HFF-Myc (cell line): ENCODE results near the gene TMEM213.

Source experiments
- DNase-seq: peaks from one replicate; pipeline ENCODE4 v3.0.0-alpha.2; 2011; ENCODE audit warnings: low read depth; ENCODE audit errors: extremely low read depth
- H3K4me3 ChIP-seq: replicated peaks from 2 replicates; pipeline ENCODE4 v1.5.1; 2011; ENCODE audit warnings: low read depth, mild to moderate bottlenecking, control low read depth, low read length
- TF ChIP-seq, protein P1 (sequence below): IDR thresholded peaks from 2 replicates; pipeline ENCODE4 v1.5.1; 2012; ENCODE audit warnings: mild to moderate bottlenecking, low read depth, low read length, control low read depth; ENCODE audit errors: missing control alignments

TMEM213 gene

DNA sequence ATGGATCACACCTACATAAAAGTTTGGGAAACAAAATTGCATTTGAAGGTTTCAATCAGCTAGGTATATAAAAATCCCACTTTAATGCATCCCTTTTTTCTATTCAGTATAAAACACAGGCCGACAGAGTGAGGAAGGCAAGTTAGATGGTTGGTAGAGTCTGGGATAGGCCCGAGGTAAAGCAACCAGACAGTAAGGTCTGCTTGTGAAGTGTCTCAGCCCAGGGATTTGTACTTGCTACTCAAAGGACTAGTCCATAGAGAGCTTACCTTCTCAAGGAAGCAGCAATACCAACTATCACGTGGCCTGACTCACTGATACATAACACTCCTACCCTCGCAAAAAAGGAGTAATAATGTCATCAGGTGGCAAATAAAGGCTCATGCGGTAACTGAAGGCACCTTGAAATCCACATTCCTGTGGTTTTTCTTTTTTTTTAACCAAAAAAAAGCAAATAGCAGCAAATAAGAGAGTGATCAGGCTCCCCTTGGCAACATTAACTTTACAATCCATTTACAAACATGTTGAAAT, 56.4 kb downstream of the TMEM213 start:
- no peak for DNase-seq
- no peak overlapping the region for H3K4me3 ChIP-seq
- TF ChIP-seq, protein P1, sequence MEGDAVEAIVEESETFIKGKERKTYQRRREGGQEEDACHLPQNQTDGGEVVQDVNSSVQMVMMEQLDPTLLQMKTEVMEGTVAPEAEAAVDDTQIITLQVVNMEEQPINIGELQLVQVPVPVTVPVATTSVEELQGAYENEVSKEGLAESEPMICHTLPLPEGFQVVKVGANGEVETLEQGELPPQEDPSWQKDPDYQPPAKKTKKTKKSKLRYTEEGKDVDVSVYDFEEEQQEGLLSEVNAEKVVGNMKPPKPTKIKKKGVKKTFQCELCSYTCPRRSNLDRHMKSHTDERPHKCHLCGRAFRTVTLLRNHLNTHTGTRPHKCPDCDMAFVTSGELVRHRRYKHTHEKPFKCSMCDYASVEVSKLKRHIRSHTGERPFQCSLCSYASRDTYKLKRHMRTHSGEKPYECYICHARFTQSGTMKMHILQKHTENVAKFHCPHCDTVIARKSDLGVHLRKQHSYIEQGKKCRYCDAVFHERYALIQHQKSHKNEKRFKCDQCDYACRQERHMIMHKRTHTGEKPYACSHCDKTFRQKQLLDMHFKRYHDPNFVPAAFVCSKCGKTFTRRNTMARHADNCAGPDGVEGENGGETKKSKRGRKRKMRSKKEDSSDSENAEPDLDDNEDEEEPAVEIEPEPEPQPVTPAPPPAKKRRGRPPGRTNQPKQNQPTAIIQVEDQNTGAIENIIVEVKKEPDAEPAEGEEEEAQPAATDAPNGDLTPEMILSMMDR = no peak

DNA sequence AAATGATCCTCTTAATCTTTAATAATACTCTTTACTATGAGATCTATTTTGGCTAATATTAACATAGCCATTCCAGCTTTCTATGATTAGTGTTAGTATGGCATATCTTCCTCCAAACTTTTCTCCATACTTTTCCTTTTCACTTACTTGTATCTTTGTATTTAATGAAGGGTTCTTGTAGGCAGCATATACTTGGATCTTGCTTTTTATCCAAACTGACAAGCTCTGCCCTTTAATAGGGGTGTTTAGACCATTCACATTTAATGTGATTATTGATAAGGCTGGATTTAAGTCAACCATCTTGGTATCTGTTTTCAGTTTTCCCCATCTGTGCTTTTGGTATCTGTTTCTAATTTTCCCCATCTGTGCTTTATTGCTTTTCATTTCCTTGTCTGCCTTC, 59.9 kb downstream of the TMEM213 start:
- TF ChIP-seq, protein P1 = no peak
- H3K4me3 ChIP-seq = no peak overlapping the region
- DNase-seq = no peak

DNA sequence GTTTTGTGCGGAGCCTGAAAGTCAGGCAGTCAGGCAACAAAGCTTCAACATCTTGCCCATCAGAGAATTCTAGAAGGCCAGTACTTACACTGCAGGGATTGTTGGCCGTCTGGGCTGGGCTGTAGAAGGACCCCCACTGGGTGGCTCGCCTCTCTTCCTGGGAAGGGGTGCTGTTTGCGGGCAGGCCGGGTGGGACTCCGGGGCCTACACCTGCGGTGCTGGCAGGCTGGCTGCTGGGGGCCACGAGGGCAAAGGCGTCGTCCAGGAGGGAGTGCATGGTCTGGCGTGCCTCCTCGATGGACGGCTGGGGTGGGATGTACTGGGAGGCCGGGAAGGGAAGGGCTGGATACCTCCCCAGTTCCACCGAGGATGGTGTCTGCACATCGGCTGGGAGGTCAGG, 63.3 kb downstream of the TMEM213 start:
- H3K4me3 ChIP-seq = no peak overlapping the region
- TF ChIP-seq, protein P1 = no peak
- no peak for DNase-seq

DNA sequence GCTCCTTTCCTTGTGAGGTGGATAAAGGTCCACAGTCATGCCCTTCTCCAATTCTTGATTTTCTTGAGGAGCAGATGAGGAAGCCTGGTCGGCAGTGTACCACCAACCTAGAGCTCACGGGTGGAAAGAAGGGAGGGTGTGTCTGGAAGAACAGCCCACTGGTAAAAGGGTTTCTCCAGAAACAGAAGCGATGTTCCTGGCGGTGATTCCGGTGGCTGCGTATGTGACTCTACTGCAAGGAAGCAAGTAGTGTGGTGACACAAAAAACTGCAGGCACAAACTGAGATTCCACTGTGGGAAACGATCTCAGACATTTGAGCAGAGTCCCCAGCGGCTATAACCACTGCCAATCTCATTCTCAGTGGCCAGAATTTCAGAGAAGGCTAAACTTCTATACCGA, 66.1 kb downstream of the TMEM213 start:
- DNase-seq = no peak
- no peak overlapping the region for H3K4me3 ChIP-seq
- TF ChIP-seq, protein P1 = no peak

DNA sequence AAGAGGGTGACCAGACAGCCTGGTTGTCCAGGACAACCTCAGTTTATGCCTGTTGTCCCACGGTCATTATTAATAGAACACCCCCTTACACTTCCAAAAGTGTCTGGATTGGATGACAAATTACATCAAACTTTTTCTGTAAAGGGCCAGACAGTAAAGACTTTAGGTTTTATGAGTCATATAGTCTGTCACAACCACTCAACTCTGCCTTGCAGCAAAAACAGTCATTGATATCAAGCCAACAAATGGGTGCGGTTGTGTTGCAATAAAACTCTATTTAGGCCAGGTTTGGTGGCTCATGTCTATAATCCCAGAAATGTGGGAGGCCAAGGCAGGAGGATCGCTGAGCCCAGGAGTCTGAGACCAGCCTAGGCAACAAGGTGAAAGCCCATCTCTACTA, 66.9 kb downstream of the TMEM213 start:
- TF ChIP-seq, protein P1 = no peak
- no peak overlapping the region for H3K4me3 ChIP-seq
- peak; percentile 31 for DNase-seq

DNA sequence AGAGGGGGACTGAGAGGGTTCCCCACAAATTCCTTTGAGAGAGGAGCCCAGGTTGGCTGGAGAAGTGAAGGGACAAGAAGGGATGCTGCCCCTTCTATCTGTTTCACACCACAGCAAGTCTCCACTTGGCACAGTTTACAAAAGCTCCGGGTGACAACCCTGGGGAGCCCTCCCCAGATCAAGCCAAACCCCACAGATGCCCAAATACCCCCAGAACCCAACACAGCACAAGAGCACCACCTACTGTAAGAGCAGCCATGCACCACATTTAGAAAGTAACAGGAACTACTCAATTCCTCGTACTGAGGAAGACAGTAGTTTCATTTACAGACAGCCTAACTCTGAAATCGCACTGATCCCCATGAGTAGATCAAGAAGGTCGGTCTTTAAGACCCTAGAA, 68.0 kb downstream of the TMEM213 start:
- no peak overlapping the region for H3K4me3 ChIP-seq
- no peak for DNase-seq
- TF ChIP-seq, protein P1 = peak; percentile 17

DNA sequence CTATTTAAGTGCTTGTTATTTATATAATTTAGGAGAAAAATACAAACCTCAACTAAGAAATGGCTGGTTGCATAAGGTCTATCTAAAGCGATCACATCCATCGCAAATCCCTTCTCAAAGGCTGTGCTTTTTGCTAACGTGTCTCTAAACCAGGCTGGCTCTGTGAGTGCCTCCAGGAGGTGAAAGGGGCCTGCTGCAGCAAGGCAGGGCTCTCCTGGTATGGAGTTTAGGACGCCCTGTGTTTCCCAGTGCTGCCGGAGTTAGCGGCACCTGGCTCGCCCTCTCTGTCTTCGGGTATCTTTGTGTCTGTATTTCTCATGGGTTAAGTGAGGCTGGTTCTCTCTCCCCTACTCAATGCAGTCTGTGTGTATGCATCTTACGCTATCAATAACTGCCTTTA, 68.6 kb downstream of the TMEM213 start:
- TF ChIP-seq, protein P1 = no peak
- DNase-seq = no peak
- no peak overlapping the region for H3K4me3 ChIP-seq
